HFFc6 (cell line): ENCODE measurements around the gene ZCCHC18. TPM values are rescaled to one million over a fixed set of nuclear protein-coding genes. Genes with fewer than 3 reads are reported as not detected.

ENCODE experiments used
- DNase-seq: peaks from one replicate; pipeline ENCODE4 v3.0.0-alpha.2; 2018
- H3K27ac Mint-ChIP-seq: 2 replicates; pipeline ENCODE4 v1.8.0; 2020; ENCODE audit warnings: mild to moderate bottlenecking, mixed read lengths
- H3K27me3 Mint-ChIP-seq: 2 replicates; pipeline ENCODE4 v1.8.0; 2021; ENCODE audit warnings: mild to moderate bottlenecking, moderate library complexity, mixed read lengths; ENCODE audit not compliant: insufficient read depth
- H3K36me3 Mint-ChIP-seq: 2 replicates; pipeline ENCODE4 v1.8.0; 2021; ENCODE audit warnings: low read depth, mixed read lengths
- H3K4me1 Mint-ChIP-seq: 2 replicates; pipeline ENCODE4 v1.8.0; 2020; ENCODE audit warnings: low read depth, mixed read lengths
- H3K4me3 Mint-ChIP-seq: 2 replicates; pipeline ENCODE4 v1.8.0; 2020; ENCODE audit warnings: mild to moderate bottlenecking, moderate library complexity, mixed read lengths
- H3K9me3 Mint-ChIP-seq: 2 replicates; pipeline ENCODE4 v1.8.0; 2020; ENCODE audit warnings: mild to moderate bottlenecking, mixed read lengths
- total RNA-seq, 6 experiments: library from RNA; stranded (reverse); fragmentation: NEBNext Ultra II Directional; extraction: Animal tissue kit (Norgen Biotek cat#: 25700); gene quantifications; 2 replicates in 1 of 6; 3 replicates in 5 of 6; pipeline ENCODE4 v1.2.3, GENCODE V29; 2021
- TF ChIP-seq, protein P1 (sequence below): fragments of 200-600 bp; sonication (generic); IDR thresholded peaks from 2 replicates; pipeline ENCODE4 v1.5.0; 2021; ENCODE audit warnings: antibody characterized with exemption, mild to moderate bottlenecking

ZCCHC18 gene
- total RNA-seq, 6 experiments from 2014 or later, result 0.09 to 1.5 (median 0.31) TPM

DNA sequence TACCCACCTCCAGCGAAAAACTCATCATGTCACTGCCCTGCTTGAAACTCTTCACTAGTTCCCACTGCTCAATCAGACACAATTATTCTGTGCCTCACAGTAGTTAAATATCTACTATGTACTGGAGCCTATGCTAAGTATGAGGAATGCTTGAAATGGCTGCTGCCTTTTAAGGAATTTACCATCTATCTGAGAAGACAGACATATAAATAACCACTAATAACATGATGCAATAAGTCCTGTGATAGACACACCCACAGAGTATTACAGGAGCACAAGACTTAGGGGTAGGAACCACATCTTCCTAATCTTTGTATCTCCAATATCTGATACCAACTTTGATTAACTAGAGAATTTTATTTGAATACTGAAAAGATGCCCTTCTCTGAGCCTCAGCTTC, 23.4 kb downstream of the ZCCHC18 start:
- no peak for DNase-seq
- TF ChIP-seq, protein P1, sequence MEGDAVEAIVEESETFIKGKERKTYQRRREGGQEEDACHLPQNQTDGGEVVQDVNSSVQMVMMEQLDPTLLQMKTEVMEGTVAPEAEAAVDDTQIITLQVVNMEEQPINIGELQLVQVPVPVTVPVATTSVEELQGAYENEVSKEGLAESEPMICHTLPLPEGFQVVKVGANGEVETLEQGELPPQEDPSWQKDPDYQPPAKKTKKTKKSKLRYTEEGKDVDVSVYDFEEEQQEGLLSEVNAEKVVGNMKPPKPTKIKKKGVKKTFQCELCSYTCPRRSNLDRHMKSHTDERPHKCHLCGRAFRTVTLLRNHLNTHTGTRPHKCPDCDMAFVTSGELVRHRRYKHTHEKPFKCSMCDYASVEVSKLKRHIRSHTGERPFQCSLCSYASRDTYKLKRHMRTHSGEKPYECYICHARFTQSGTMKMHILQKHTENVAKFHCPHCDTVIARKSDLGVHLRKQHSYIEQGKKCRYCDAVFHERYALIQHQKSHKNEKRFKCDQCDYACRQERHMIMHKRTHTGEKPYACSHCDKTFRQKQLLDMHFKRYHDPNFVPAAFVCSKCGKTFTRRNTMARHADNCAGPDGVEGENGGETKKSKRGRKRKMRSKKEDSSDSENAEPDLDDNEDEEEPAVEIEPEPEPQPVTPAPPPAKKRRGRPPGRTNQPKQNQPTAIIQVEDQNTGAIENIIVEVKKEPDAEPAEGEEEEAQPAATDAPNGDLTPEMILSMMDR, result no peak
- Mint-ChIP-seq H3K27ac (peak overlapping the region; percentile 38; the same call in 1 of the 2 replicates), H3K36me3 (peaks cover 5% of the 10 kb centered on the region), H3K27me3 (no peaks in the 10 kb centered on the region; the same call in 1 of the 2 replicates), H3K4me3 (0 out of 2 replicates have a peak overlapping the region, but pooled peaks have one; percentile 90), H3K9me3 (no peaks in the 10 kb centered on the region), H3K4me1 (peaks cover 14% of the 10 kb centered on the region)

DNA sequence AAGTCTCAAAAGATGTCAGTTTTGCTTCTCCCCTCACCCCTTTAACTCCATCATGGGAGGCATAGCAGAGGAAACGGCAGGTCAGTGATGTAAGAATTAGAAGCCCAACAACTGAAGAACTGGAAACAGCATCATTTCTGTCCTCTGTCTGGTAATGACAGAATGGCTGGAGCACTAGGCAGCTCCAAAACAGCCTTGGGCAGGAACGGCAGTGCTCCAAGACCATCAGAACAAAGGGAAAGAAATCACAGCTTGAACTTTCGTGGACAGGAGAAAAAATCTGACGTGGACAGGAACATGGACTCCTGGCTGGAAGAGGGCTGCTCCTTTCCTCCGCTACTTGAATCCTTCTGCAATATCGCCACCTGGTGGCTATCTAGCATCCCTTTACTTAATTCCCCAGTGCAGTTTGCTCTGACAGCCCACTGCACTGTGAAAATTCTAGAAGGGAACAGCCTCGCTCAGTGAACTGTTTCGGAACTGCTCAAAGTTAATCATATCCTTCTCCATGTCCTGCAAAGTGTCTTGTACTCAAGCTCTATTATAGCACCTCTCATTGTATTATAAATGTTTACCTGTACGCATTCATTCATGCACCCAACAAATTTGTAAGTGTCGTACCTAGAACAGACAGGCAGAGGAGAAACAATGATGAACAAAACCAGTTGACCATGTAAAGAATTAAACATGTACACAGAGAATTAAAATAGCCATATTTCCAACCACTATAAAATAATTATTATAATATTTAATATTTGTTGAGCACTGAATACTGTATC, 24.1 kb downstream of the ZCCHC18 start:
- peak overlapping the region; percentile 94 for H3K27ac Mint-ChIP-seq
- peak overlapping the region; percentile 90 for H3K4me3 Mint-ChIP-seq
- no peaks in the 10 kb centered on the region for H3K36me3 Mint-ChIP-seq
- no peaks in the 10 kb centered on the region for H3K9me3 Mint-ChIP-seq
- H3K4me1 Mint-ChIP-seq, result peaks cover 8% of the 10 kb centered on the region
- H3K27me3 Mint-ChIP-seq, result no peaks in the 10 kb centered on the region; the same call in 1 of the 2 replicates
- TF ChIP-seq, protein P1, result peak; percentile 87
- peak; percentile 78 for DNase-seq

GRCh38 chrX:104137496-104137895, 25.2 kb downstream of the ZCCHC18 start:
- Mint-ChIP-seq H3K9me3 (no peaks in the 10 kb centered on the region), H3K27me3 (no peaks in the 10 kb centered on the region; the same call in 1 of the 2 replicates), H3K27ac (no peak overlapping the region), H3K36me3 (no peaks in the 10 kb centered on the region), H3K4me3 (no peak overlapping the region), H3K4me1 (peaks cover 8% of the 10 kb centered on the region)
- TF ChIP-seq, protein P1, result no peak
- DNase-seq, result no peak

DNA sequence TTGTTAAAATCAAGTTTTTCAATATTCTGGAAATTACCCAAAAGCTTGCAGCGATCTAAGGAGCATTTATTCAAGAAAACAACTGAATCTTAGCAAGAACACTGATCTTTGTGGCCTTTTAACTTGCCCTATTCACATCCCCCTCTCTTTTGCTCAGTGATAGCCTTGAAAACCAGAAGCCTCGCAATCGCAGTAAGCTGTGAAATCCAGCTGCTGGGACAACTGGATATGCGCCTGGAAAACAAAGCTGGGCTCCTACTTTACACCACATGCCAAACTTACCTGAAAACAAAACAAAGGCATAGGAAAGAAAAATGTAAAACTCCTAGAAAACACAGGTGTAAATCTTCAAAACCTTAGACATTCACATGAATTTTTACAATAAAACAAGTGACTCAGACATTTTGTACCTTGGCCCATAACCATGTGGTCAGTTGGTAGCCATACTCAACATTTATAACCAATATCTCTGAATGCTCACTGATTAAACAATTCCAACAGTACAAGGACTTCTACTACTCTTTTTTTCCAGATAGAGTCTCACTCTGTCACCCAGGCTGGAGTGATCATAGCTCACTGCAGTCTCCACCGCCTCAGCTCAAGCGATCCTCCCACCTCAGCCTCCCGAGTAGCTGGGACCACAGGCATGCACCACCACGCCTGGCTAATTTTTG, 28.9 kb downstream of the ZCCHC18 start:
- no peaks in the 10 kb centered on the region for H3K27me3 Mint-ChIP-seq
- TF ChIP-seq, protein P1, result no peak
- no peaks in the 10 kb centered on the region for H3K9me3 Mint-ChIP-seq
- peaks cover 6% of the 10 kb centered on the region; the same call in 1 of the 2 replicates for H3K4me1 Mint-ChIP-seq
- H3K36me3 Mint-ChIP-seq, result no peaks in the 10 kb centered on the region
- no peak for DNase-seq
- H3K27ac Mint-ChIP-seq, result no peak overlapping the region
- H3K4me3 Mint-ChIP-seq, result no peak overlapping the region

DNA sequence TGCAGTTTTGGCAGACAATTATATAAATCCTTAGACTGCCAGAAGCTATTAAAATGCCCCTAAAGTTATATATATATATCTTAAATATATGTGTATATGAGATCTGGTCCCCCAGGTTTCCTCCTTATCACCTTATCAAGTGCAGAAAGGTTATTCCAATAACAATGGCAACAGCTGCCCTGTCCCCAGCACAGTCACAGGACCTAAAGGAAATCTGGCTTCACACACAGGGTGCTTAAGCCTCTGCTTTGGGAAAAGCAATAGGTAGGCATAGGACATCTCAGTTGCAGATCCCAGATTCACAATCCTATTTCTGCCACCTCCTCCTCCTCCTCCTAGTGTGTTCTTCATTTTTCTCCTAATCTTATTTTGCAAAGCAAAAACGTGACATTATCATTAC, 38.7 kb downstream of the ZCCHC18 start:
- Mint-ChIP-seq H3K27me3 (no peaks in the 10 kb centered on the region), H3K27ac (no peak overlapping the region), H3K9me3 (no peaks in the 10 kb centered on the region), H3K4me3 (no peak overlapping the region), H3K36me3 (no peaks in the 10 kb centered on the region), H3K4me1 (no peaks in the 10 kb centered on the region)
- TF ChIP-seq, protein P1, result no peak
- DNase-seq, result no peak
